GM18499 (cell line): ENCODE data around the gene CLN3.
A peak's percentile ranks its signal among the peaks of the same experiment; 100 is the strongest.
"Not testable (repeated sequence)": the region's sequence is repeated elsewhere in the genome, so short reads cannot be mapped to it uniquely, and the experiment has no call there.

Experiments
- ATAC-seq: cut with Tn5 transposase; IDR thresholded peaks from one replicate; pipeline ENCODE4 v1.9.1; 2021; ENCODE audit warnings: moderate number of reproducible peaks; ENCODE audit not compliant: insufficient read depth, unreplicated experiment

The CLN3 gene

GRCh38 chr16:28491970-28492474, at the start of gene CLN3:
Gene CLN3 (minus strand): TSS chr16:28492074. CDS start chr16:28491759, 315 bp downstream.
- peak; percentile 38 for ATAC-seq

GRCh38 chr16:28540346-28540745, 48.5 kb upstream of the CLN3 start:
- no peak for ATAC-seq

- no peak for ATAC-seq
These were observed 47.1 kb upstream of the CLN3 start, which contains the start of gene NUPR1 for GRCh38 chr16:28538733-28539596. Gene NUPR1 (minus strand): TSS chr16:28538974. CDS start chr16:28538907, 67 bp downstream.

GRCh38 chr16:28537964-28538732, 46.3 kb upstream of the CLN3 start:
- ATAC-seq = no peak

DNA sequence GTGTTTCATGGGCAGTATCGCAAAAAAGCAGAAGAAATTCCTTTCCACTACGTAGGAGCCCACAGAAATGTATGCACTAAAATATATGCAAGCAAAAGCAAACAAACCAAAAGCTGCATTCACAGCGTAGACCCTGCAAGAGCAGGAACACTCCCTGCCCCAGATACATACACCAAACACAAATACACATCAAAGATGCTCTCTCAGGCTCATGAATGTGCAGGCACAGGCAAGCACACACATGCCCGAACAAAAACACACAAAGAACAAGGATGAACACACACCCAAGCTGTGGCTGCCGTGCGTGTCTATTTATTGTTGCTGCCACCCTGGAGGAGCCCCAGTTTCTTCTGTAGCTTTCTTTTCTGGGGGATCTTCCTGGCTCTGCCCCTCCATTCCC, 45.2 kb upstream of the CLN3 start:
- no peak for ATAC-seq

DNA sequence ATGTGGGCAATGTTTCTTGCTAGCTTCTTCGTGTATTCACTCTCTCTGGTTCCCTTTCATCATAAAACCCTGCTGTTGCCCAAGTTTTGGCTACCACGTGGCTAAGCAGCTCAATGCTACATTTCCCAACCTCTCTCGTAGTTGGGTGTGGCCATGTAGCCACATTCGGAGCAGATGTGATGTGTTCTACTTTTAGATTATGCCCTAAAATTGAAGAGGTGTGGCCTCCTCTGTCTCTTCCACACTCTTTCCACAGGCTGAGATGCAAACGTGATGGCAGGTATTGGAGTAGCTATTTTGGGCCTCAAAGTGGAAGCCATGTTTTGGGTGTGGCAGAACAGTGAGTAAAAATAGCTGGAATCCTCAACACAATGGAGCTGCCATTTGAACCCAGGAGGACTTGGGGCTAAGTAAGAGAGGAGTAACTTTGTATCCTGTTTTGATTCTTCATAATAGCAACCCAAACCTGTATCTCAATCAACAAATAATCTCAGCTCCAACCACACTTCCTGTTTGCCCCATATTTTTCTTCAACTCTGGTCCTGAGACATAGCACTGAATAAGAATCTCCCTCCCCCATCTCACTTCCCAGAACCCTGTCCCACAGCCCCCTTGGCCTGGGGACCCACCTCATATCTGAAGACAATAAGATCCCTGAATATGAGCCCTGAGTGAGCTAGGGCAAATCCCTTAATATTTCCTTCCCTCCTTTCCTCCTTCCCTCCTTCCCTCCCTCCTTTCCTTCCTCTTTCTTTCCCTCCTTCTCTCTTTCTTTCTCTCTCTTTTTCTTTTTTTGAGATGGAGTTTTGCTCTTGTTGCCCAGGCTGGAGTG, 42.9 kb upstream of the CLN3 start:
- no peak for ATAC-seq

- no peak for ATAC-seq
These were observed 41.2 kb upstream of the CLN3 start for GRCh38 chr16:28532940-28533647.

- ATAC-seq = no peak
These were observed 40.2 kb upstream of the CLN3 start for GRCh38 chr16:28531777-28532744.

DNA sequence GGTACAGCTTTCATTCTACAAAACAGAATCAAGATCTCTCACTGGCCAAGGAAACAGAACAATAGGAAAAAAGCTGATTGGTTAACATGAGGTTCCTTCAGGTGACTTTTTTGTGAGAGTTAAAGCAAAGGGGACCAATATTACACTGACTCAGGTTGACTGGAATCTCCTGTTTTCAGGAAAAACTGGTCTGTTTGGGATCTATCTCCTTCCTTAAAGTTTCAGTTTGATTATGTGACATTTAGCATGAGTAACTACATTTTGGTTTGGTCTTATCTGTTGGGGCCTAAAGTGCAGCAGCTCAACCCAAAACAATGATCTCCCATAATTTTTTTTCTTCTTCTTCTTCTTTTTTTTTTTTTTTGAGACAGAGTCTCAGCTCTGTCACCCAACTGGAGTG, 37.2 kb upstream of the CLN3 start:
- no peak for ATAC-seq

DNA sequence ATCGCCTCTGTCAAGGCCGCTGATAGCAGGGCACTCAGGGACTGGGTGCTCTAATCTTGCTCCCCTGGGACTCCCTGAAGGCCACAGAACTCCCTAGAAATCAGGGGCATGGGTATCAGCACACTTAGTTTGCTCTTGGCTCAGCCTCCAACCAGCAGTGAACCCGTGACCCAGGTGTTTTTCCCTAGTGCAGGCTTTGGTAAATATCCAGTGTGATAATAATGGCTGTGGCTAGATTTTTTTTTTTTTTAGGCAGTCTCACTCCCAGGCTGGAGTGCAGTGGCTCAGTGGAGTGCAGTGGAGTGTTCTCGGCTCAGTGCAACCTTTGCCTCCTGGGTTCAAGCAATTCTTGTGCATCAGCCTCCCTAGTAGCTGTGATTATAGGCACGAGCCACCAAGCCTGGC, 36.6 kb upstream of the CLN3 start:
- ATAC-seq = no peak

DNA sequence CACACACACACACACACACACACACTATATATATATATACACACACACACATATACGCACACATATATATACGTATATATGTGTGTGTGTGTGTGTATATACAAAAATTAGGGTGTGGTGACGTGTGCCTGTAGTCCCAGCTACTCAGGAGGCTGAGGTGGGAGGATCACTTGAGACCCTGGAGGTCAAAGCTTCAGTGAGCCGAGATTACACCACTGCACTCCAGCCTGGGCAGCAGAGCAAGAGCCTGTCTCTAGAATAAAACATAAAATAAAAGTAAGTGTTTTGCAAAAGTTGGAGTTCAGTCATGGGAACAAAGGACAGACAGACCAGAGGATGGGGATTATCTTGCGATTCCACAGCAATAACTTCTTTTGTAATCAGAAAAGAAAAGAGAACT, 36.1 kb upstream of the CLN3 start:
- no peak for ATAC-seq

DNA sequence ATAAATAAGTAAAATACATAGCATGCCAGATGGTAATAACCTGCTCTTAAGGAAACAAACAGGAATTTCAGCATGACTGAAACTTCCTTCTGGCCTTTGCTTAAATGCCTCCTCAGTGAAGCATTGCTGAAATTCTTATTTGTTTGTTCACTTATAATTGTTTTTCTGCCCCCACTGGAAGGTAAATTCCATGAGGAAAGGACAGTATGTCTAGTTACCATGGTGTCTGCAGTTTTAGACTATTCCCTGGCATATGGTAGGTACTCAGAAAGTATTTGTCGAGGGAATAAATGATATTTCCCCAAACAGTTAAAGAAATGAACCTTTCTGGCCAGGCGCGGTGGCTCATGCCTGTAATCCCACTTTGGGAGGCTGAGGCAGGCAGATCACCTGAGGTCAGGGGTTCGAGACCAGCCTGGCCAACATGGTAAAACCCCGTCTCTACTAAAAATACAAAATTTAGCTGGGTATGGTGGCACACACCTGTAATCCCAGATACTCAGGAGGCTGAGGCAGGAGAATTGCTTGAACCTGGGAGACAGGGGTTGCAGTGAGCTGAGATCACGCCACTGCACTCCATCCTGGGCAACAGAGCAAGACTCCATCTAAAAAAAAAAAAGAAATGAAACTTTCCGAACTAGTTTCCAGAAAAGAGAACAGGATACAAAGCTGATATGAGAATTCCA, 35.4 kb upstream of the CLN3 start:
- ATAC-seq = not testable (repeated sequence)

GRCh38 chr16:28526201-28527099, 34.6 kb upstream of the CLN3 start:
- no peak for ATAC-seq

DNA sequence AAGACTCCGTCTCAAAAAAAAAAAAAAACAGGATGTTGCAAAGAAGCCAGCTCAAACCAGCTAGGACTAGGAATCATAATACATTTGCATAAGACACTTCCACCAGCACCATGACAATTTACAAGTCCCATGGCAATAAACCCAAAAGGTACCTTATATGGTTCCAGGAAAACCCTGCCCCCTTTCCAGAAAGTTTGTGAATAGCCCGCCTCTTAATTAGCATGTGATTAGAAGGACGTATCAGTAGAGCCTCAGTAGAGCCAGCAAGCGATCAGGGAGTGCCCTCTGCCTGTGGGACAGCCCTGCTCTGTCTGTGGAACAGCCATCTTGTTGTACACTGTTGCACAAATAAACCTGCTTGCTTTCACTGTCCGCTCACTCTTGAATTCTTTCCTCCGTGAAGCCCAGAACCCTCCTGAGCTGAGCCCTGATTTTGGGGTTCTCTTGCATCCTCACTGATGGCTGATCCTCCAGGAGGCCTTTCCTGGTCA, 32.9 kb upstream of the CLN3 start:
- ATAC-seq = no peak

GRCh38 chr16:28522792-28523191, 30.9 kb upstream of the CLN3 start:
- ATAC-seq = no peak

DNA sequence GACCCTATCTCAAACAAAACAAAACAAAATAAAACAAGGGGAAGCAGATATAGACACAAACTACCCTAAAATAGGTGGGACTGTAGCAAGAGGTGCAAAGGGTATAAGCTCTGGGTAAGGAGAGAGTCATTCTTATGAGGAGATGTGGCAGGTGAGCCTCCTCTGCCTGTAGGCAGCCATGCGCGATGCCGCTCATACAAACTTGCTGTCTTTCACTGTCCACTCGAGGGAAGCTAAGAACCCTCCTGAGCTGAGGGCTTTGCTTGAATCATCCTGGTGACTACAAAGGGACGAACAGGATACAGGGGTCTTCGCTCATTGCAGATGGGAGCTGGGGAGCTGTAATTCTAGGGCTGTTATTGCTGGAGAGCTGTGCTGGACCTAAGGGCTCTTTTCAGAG, 29.6 kb upstream of the CLN3 start:
- no peak for ATAC-seq

GRCh38 chr16:28520672-28521071, 28.8 kb upstream of the CLN3 start:
- no peak for ATAC-seq
